ACHN (cell line): ENCODE measurements around the gene HSF4.

Source experiments
- DNase-seq: peaks from one replicate; pipeline ENCODE4 v3.0.0-alpha.2; 2015
- in situ Hi-C: cut with HindIII; loops from 2 replicates; pipeline ENCODE4 v1.10.0; 2017; ENCODE audit warnings: low sequenced_read_pairs, low pct_ligation_motif_present, low pct_unique_long_range_greater_than_20kb

HSF4 gene

GRCh38 chr16:67148656-67149275 lies 15.8 kb upstream of the HSF4 start:
- in situ Hi-C loops, result no loop called here
- no peak for DNase-seq

GRCh38 chr16:67149276-67150046 lies 15.1 kb upstream of the HSF4 start:
- no peak for DNase-seq
- in situ Hi-C loops, result no loop called here

GRCh38 chr16:67150047-67150832 lies 14.3 kb upstream of the HSF4 start:
- DNase-seq, result no peak
- in situ Hi-C loops, result no loop called here

- in situ Hi-C loops, result no loop called here
- DNase-seq, result peak; percentile 47
Measured at GRCh38 chr16:67150833-67151396, 13.6 kb upstream of the HSF4 start, which contains the start of gene B3GNT9. Gene B3GNT9 (minus strand): TSS chr16:67150998. CDS start chr16:67150485, 513 bp downstream.

- in situ Hi-C loops, result no loop called here
Measured at GRCh38 chr16:67151431-67152097, 13.0 kb upstream of the HSF4 start.

GRCh38 chr16:67154578-67155294 lies 9.8 kb upstream of the HSF4 start:
- in situ Hi-C loops, result no loop called here
- no peak for DNase-seq

More at GRCh38 chr16:67151431-67152097, 13.0 kb upstream of the HSF4 start:
- DNase-seq, result no peak

- DNase-seq, result no peak
- in situ Hi-C loops, result no loop called here
Measured at GRCh38 chr16:67155295-67156142, 9.0 kb upstream of the HSF4 start.

GRCh38 chr16:67156143-67156844 lies 8.3 kb upstream of the HSF4 start:
- in situ Hi-C loops, result no loop called here
- DNase-seq, result no peak

- no peak for DNase-seq
- in situ Hi-C loops, result no loop called here
Measured at GRCh38 chr16:67157106-67157748, 7.3 kb upstream of the HSF4 start.

GRCh38 chr16:67157892-67158635 lies 6.5 kb upstream of the HSF4 start:
- in situ Hi-C loops, result no loop called here

GRCh38 chr16:67158637-67159600 lies 5.6 kb upstream of the HSF4 start:
- peak; percentile 69 for DNase-seq
- in situ Hi-C loops, result no loop called here

More at GRCh38 chr16:67157892-67158635, 6.5 kb upstream of the HSF4 start:
- DNase-seq, result no peak

- in situ Hi-C loops, result no loop called here
- DNase-seq, result no peak
Measured at GRCh38 chr16:67161595-67162058, 2.9 kb upstream of the HSF4 start.

- no peak for DNase-seq
- in situ Hi-C loops, result no loop called here
Measured at GRCh38 chr16:67162506-67163163, 1.9 kb upstream of the HSF4 start.
